Subcutaneous adipose tissue (tissue), 4 donors: Measurements from ENCODE around the gene FGFBP2. TPM values are rescaled to one million over a fixed set of nuclear protein-coding genes. Genes with fewer than 3 reads are reported as not detected.

Experiments used
- total RNA-seq, 4 donors: library from RNA; depleted of rRNA; stranded (reverse); fragments of >200 nt; gene quantifications; one replicate each; pipeline ENCODE4 v1.1.0, GENCODE V29; 2016
- TF ChIP-seq, protein P1 (sequence below): fragments of 450-650 bp; IDR thresholded peaks from one replicate; pipeline ENCODE4 v1.5.1; 2016; ENCODE audit warnings: low read depth, mild to moderate bottlenecking, control low read depth, antibody characterized with exemption, moderate library complexity

FGFBP2 gene, protein sequence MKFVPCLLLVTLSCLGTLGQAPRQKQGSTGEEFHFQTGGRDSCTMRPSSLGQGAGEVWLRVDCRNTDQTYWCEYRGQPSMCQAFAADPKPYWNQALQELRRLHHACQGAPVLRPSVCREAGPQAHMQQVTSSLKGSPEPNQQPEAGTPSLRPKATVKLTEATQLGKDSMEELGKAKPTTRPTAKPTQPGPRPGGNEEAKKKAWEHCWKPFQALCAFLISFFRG
- total RNA-seq: 100 to 1,000 TPM in 1 of 4 donors, 10 to 100 TPM in 3; 23.8 to 148 (median 72.5) TPM

DNA sequence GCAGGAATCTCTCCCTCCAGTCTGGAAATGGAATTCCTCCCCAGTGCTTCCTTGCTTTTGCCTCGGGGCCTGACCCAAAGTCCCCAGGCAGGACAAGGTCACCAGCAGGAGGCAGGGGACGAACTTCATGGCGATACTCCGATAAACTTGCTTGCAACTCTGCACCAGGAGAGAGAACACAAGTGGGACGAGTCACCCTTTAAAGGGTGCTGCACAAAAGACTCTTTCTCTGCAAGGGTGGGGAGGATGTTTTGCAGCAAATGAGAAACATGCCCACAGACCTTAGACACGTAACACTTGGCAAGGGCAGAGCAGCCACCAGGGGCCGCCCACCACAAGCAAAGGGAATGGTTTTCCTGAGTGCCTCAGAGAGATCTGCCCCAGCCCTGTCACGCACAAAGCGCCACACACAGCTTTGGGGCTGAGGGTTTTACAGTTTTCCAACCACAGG, at the start of gene FGFBP2:
TSS of gene FGFBP2 (minus strand) at position 175 of the 451 bp plus-strand sequence. CDS start at position 129, 46 bp downstream.
- TF ChIP-seq, protein P1, sequence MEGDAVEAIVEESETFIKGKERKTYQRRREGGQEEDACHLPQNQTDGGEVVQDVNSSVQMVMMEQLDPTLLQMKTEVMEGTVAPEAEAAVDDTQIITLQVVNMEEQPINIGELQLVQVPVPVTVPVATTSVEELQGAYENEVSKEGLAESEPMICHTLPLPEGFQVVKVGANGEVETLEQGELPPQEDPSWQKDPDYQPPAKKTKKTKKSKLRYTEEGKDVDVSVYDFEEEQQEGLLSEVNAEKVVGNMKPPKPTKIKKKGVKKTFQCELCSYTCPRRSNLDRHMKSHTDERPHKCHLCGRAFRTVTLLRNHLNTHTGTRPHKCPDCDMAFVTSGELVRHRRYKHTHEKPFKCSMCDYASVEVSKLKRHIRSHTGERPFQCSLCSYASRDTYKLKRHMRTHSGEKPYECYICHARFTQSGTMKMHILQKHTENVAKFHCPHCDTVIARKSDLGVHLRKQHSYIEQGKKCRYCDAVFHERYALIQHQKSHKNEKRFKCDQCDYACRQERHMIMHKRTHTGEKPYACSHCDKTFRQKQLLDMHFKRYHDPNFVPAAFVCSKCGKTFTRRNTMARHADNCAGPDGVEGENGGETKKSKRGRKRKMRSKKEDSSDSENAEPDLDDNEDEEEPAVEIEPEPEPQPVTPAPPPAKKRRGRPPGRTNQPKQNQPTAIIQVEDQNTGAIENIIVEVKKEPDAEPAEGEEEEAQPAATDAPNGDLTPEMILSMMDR: no peak

- TF ChIP-seq, protein P1: no peak
Observed at GRCh38 chr4:16011173-16011572, 48.2 kb upstream of the FGFBP2 start.

GRCh38 chr4:16009153-16009552, 46.2 kb upstream of the FGFBP2 start:
- TF ChIP-seq, protein P1: no peak

GRCh38 chr4:16007471-16008095, 44.6 kb upstream of the FGFBP2 start:
- TF ChIP-seq, protein P1: no peak

DNA sequence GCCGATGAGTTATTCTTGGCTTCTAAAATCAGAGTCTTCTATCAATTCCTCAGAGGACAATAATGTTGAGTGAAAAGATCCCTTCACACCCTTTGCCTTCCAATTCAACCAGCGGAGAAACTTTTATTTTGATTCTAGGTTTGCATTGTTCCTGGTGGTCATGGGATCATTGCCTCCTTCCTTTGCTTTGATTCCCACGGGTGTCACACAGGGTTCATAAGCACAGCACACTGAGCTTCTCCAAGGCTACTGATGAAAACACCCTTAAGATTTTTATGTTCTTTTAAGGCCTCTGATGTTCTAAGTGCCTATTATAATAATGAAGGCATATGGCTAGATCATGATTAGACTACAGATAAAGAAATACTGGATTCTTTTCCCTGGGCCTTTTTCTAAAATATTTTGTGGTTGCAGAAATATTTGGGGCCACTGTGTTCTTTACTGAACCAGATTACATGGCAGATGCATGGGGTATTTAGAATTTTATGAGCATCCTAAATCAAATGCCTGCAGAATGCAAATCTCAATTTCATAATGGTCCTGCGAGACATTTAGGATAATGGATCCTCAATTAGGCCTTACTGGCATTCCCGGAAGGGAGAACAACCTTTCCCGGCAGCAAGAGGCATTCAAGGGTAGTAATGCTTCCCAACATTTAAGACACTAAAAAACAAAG, 43.9 kb upstream of the FGFBP2 start:
- TF ChIP-seq, protein P1: no peak

DNA sequence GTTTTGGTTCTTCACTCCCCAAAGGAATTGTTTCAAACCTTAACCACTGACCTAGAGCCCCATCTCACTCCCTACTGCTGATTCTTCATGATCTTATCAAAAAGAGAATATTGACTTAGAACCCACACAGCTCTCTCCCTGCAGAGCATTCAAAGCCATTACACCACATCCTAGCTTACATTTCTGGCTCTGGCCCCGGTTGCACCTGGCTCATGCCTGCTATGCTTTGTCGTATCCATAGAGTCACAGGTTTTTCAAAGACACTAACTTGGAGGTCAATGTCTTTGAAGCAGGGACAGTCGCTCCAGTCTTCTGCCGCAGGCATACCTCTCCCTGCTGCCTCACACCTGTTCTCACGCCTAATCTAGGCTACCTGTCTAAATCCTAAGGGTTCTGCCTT, 42.7 kb upstream of the FGFBP2 start:
- TF ChIP-seq, protein P1: no peak

DNA sequence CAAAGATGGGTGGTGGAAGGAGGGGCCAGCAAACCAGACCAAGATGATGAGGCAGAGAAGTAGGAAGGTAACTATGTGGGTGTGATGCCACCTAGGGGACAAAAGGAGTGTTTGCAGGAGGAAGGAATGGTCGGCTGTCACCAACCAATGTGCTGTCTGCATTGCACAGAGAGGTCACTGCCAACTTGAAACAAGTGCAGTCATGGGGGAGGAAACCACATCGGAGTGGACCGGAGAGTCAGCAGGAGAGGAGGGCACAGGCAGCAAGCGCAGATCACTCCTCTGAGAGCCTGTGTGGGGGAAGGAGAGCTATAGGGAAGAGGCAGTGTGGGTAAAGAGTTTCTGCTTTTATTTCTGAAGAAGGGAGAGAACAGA, 38.5 kb upstream of the FGFBP2 start:
- TF ChIP-seq, protein P1: no peak
